Fibroblast of pulmonary artery (primary cell): ENCODE measurements around the gene SLC4A11.

Experiments
- DNase-seq: peaks from one replicate; pipeline ENCODE4 v3.0.0-alpha.2; 2010; ENCODE audit warnings: low read depth
- H3K4me3 ChIP-seq: replicated peaks from 2 replicates; pipeline ENCODE4 v1.5.1; 2011; ENCODE audit warnings: low read depth, mild to moderate bottlenecking, control low read depth, low read length, moderate library complexity
- TF ChIP-seq, protein P1 (sequence below): IDR thresholded peaks from 2 replicates; pipeline ENCODE4 v1.5.1; 2011; ENCODE audit warnings: mild to moderate bottlenecking, control low read depth, low read length, inconsistent platforms; ENCODE audit errors: missing control alignments

The SLC4A11 gene

DNA sequence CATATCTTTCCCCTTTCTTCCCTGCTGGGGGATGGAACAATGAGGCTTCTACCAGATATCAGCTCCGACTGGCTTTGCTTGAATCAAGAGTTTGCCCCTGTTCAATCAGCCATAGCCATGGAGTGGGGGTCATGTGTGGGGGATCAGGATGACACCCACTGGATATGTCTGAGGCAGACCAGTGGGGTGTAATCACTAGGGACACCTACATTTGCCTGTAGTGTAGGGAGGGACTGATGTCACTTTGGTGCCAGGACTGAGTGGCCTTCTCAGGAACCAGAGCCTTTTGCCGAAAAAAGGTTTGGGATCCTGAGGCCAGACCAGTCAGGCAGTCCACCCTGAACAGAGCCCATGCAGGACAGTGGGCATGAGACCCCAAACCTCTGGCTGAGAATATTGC lies 28.6 kb downstream of the SLC4A11 start:
- H3K4me3 ChIP-seq, result peak overlapping the region; percentile 78
- DNase-seq, result no peak
- TF ChIP-seq, protein P1, sequence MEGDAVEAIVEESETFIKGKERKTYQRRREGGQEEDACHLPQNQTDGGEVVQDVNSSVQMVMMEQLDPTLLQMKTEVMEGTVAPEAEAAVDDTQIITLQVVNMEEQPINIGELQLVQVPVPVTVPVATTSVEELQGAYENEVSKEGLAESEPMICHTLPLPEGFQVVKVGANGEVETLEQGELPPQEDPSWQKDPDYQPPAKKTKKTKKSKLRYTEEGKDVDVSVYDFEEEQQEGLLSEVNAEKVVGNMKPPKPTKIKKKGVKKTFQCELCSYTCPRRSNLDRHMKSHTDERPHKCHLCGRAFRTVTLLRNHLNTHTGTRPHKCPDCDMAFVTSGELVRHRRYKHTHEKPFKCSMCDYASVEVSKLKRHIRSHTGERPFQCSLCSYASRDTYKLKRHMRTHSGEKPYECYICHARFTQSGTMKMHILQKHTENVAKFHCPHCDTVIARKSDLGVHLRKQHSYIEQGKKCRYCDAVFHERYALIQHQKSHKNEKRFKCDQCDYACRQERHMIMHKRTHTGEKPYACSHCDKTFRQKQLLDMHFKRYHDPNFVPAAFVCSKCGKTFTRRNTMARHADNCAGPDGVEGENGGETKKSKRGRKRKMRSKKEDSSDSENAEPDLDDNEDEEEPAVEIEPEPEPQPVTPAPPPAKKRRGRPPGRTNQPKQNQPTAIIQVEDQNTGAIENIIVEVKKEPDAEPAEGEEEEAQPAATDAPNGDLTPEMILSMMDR, result no peak

GRCh38 chr20:3209946-3210317 lies 29.1 kb downstream of the SLC4A11 start:
- TF ChIP-seq, protein P1, result no peak
- no peak for DNase-seq
- H3K4me3 ChIP-seq, result peak overlapping the region; percentile 78

DNA sequence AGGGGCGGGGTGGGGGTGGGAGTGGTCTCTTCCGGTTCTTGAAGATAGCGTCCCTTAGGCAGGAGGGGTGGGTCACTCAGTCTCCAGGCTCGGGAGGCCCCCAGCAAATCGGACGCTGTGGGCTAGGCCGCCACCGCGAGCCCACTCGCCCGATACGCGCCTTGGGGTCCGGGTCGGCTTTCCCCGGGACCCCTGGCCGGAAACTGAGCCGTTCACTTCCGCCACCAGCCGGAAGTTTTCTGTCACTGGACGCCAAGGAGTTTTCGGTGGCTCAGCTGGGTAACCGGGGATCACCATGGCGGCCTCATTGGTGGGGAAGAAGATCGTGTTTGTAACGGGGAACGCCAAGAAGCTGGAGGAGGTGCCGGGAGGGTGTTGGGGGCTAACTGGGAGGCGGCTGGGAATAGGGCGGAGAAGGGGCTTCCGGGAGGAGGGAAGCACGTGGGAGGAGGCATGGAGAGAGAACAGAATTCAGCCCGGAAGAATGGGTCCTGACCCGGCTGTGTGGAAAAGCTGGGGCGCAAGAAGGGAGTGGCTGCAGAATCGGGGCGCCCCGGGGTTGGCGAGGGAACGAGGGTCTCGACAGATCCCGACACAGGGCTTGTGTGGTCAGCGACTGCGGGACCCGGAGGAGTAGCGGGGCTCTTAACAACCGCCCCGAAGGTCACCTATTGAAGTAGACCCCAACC lies 29.6 kb downstream of the SLC4A11 start, which contains the start of gene ITPA:
Gene ITPA, plus strand, starts transcription at position 242 of the 689 bp plus-strand sequence. Its CDS starts 54 bp downstream, at position 296.
- TF ChIP-seq, protein P1, result no peak
- DNase-seq, result peak; percentile 42
- H3K4me3 ChIP-seq, result peak within 1 kb of the TSS; percentile 78

DNA sequence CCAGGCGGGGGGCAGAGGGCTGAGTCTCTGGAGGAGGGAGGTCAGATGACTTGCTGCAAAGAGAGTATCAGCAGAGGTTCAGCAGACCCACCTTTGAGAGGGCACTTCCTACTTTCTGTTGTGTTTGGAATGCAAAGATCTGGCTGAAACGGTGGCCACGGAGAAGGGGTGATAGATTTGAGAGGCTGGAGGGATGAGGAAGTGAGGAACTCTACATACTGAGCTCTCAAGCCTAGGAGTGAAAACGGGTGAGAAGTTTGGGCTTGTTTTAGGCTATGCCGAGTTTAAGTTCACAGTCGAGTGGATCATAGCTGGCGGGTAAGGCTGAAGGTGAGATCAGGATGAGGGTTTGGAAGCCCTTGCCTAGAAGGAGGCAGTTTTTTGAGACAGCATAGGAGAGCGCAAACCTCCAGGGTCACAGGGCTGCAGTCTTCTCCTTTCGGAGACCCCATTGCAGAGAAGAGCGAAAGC lies 30.2 kb downstream of the SLC4A11 start:
- no peak for DNase-seq
- TF ChIP-seq, protein P1, result no peak
- peak overlapping the region; percentile 78 for H3K4me3 ChIP-seq

- peak within 1 kb of the TSS; percentile 95 for H3K4me3 ChIP-seq
- TF ChIP-seq, protein P1, result no peak
- peak; percentile 81 for DNase-seq
These were observed 34.7 kb downstream of the SLC4A11 start, which contains the start of gene DDRGK1 for GRCh38 chr20:3204124-3204794. Gene DDRGK1 (minus strand): TSS chr20:3204682. CDS start chr20:3204627, 55 bp downstream.

DNA sequence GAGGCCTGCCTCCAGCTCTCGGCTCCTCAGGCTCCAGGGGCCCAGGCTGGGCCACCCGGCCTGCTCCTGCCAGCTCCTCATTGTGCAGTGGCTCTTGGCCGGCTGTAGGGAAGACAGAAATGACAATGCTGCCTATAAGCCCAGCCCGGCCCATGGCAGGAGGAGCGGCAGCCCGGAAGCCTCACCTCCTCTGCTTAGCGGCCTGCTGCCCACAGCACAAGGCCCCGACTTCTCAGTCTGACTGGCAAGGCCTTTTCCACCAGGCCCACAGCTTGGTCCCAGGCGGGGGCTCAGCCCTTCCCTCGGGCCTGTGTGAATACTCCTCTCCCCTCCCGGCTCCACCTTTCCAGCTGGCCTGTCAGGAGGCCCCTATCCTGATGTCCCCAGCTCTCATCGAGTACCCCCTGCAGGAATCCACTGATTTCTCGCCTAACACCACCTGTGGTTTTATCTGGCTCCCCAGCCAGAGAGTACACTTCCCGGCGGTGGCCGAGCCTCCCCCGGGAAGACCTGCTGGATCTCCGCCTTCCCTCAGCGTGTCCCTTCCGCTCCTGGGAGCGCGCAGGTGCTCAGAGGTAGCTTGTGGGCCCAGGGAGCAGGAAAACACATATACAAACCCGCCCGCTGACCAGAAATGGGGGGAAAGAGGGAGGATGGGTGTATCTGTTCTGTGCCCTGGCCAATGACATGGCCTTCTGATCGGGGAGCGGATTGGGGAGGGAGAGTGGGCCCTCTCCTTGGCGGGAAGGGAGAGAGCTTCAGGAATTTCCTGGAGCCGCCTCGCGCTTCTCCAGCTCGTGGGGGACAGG lies 35.5 kb downstream of the SLC4A11 start:
- peak overlapping the region; percentile 95 for H3K4me3 ChIP-seq
- TF ChIP-seq, protein P1, result no peak
- no peak for DNase-seq
